Endothelial cell (in vitro differentiated cells): ENCODE measurements around the gene COPS7A. TPM values are rescaled to one million over a fixed set of nuclear protein-coding genes. Genes with fewer than 3 reads are reported as not detected.
"Not testable (repeated sequence)": the region's sequence is repeated elsewhere in the genome, so short reads cannot be mapped to it uniquely, and the experiment has no call there.

Experiments
- DNase-seq: peaks from one replicate; pipeline ENCODE4 v3.0.0; 2021; ENCODE audit warnings: low spot score
- H3K27ac Mint-ChIP-seq: one replicate; pipeline ENCODE4 v1.8.0; 2021; ENCODE audit warnings: mixed read lengths, inconsistent platforms; ENCODE audit not compliant: unreplicated experiment
- H3K27me3 Mint-ChIP-seq: one replicate; pipeline ENCODE4 v1.8.0; 2021; ENCODE audit warnings: mild to moderate bottlenecking, moderate library complexity, mixed read lengths, inconsistent platforms; ENCODE audit not compliant: unreplicated experiment
- H3K36me3 Mint-ChIP-seq: one replicate; pipeline ENCODE4 v1.8.0; 2021; ENCODE audit warnings: mild to moderate bottlenecking, low read depth, mixed read lengths, inconsistent platforms; ENCODE audit not compliant: unreplicated experiment
- H3K4me1 Mint-ChIP-seq: one replicate; pipeline ENCODE4 v1.8.0; 2021; ENCODE audit warnings: mild to moderate bottlenecking, mixed read lengths, inconsistent platforms; ENCODE audit not compliant: unreplicated experiment
- H3K4me3 Mint-ChIP-seq: one replicate; pipeline ENCODE4 v1.8.0; 2021; ENCODE audit warnings: mild to moderate bottlenecking, mixed read lengths, inconsistent platforms; ENCODE audit not compliant: unreplicated experiment
- H3K9me3 Mint-ChIP-seq: one replicate; pipeline ENCODE4 v1.8.0; 2021; ENCODE audit warnings: mixed read lengths, inconsistent platforms; ENCODE audit not compliant: unreplicated experiment
- CTCF ChIP-seq: fragments of 200-600 bp; sonication (generic); IDR thresholded peaks from one replicate; pipeline ENCODE4 v1.5.0; 2021; ENCODE audit warnings: antibody characterized with exemption; ENCODE audit not compliant: unreplicated experiment
- total RNA-seq: library from RNA; stranded (reverse); fragmentation: NEBNext Ultra II Directional; extraction: Animal tissue kit (Norgen Biotek cat#: 25700); gene quantifications from one replicate; pipeline ENCODE4 v1.2.1, GENCODE V29; 2021; ENCODE audit not compliant: unreplicated experiment

The COPS7A gene
- total RNA-seq, 1 donor from 2014 or later = 25.1 TPM

GRCh38 chr12:6701078-6701768, 22.6 kb upstream of the COPS7A start:
- no peak for TF ChIP-seq CTCF
- H3K9me3 Mint-ChIP-seq = no peaks in the 10 kb centered on the region
- H3K27me3 Mint-ChIP-seq = peaks cover 26% of the 10 kb centered on the region
- H3K27ac Mint-ChIP-seq = no peak overlapping the region
- DNase-seq = no peak
- peak overlapping the region; percentile 34 for H3K4me3 Mint-ChIP-seq
- H3K4me1 Mint-ChIP-seq = peaks cover 13% of the 10 kb centered on the region
- peaks cover 10% of the 10 kb centered on the region for H3K36me3 Mint-ChIP-seq

GRCh38 chr12:6703631-6704030, 20.2 kb upstream of the COPS7A start:
- H3K27me3 Mint-ChIP-seq = peaks cover 21% of the 10 kb centered on the region
- H3K36me3 Mint-ChIP-seq = peaks cover 7% of the 10 kb centered on the region
- no peaks in the 10 kb centered on the region for H3K9me3 Mint-ChIP-seq
- H3K27ac Mint-ChIP-seq = no peak overlapping the region
- TF ChIP-seq CTCF = no peak
- no peak for DNase-seq
- no peak overlapping the region for H3K4me3 Mint-ChIP-seq
- peaks cover 13% of the 10 kb centered on the region for H3K4me1 Mint-ChIP-seq

- DNase-seq, H3K27me3 Mint-ChIP-seq, H3K36me3 Mint-ChIP-seq, H3K4me3 Mint-ChIP-seq, H3K27ac Mint-ChIP-seq, H3K9me3 Mint-ChIP-seq, H3K4me1 Mint-ChIP-seq: not testable (repeated sequence)
Observed at GRCh38 chr12:6708351-6708750, 15.5 kb upstream of the COPS7A start.

- TF ChIP-seq CTCF = no peak
- no peak overlapping the region for H3K4me3 Mint-ChIP-seq
- H3K27me3 Mint-ChIP-seq = peaks cover 4% of the 10 kb centered on the region
- no peak overlapping the region for H3K27ac Mint-ChIP-seq
- H3K4me1 Mint-ChIP-seq = no peaks in the 10 kb centered on the region
- no peaks in the 10 kb centered on the region for H3K9me3 Mint-ChIP-seq
- DNase-seq = no peak
- H3K36me3 Mint-ChIP-seq = no peaks in the 10 kb centered on the region
Observed at GRCh38 chr12:6708960-6709394, 14.9 kb upstream of the COPS7A start.

- H3K27me3 Mint-ChIP-seq, H3K27ac Mint-ChIP-seq, H3K9me3 Mint-ChIP-seq, DNase-seq, H3K36me3 Mint-ChIP-seq, H3K4me1 Mint-ChIP-seq, H3K4me3 Mint-ChIP-seq: not testable (repeated sequence)
Observed at GRCh38 chr12:6716031-6716873, 7.6 kb upstream of the COPS7A start.
